ENCODE data around the gene CMYA5. TPM values are rescaled to one million over a fixed set of nuclear protein-coding genes. Genes with fewer than 3 reads are reported as not detected.

CMYA5 gene
- total RNA-seq, 2 donors from 2014 or later = 13.8 to 26.1 TPM

- no peak overlapping the region for H3K4me3 ChIP-seq
- 65% methylated on average over 3 of the region's 3 CpGs for WGBS
- H3K4me1 ChIP-seq (replicated peaks) = no peaks in the 10 kb centered on the region
- intact Hi-C loops (cut with DNase I) = no loop called here
- DNase-seq (ENCODE audit: low spot score) = no peak
- H3K27ac ChIP-seq = no peak overlapping the region
- TF ChIP-seq, protein P1, sequence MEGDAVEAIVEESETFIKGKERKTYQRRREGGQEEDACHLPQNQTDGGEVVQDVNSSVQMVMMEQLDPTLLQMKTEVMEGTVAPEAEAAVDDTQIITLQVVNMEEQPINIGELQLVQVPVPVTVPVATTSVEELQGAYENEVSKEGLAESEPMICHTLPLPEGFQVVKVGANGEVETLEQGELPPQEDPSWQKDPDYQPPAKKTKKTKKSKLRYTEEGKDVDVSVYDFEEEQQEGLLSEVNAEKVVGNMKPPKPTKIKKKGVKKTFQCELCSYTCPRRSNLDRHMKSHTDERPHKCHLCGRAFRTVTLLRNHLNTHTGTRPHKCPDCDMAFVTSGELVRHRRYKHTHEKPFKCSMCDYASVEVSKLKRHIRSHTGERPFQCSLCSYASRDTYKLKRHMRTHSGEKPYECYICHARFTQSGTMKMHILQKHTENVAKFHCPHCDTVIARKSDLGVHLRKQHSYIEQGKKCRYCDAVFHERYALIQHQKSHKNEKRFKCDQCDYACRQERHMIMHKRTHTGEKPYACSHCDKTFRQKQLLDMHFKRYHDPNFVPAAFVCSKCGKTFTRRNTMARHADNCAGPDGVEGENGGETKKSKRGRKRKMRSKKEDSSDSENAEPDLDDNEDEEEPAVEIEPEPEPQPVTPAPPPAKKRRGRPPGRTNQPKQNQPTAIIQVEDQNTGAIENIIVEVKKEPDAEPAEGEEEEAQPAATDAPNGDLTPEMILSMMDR (IDR thresholded peaks at IDR 0.05) = no peak
- TF ChIP-seq POLR2AphosphoS5 (IDR thresholded peaks at IDR 0.05) (no peak), POLR2A (IDR thresholded peaks at IDR 0.05) (no peak)
- no peaks in the 10 kb centered on the region for H3K36me3 ChIP-seq
- no peaks in the 10 kb centered on the region for H3K27me3 ChIP-seq (replicated peaks; ENCODE audit: insufficient read depth)
- no peaks in the 10 kb centered on the region for H3K9me3 ChIP-seq
Observed at GRCh38 chr5:79834098-79834753, 144.6 kb downstream of the CMYA5 start.

- H3K27me3 ChIP-seq (replicated peaks; ENCODE audit: insufficient read depth) = no peaks in the 10 kb centered on the region
- TF ChIP-seq POLR2A (IDR thresholded peaks at IDR 0.05) = no peak
- no peak for TF ChIP-seq POLR2AphosphoS5 (IDR thresholded peaks at IDR 0.05)
- TF ChIP-seq, protein P1 (IDR thresholded peaks at IDR 0.05) = no peak
- no peaks in the 10 kb centered on the region for H3K4me1 ChIP-seq (replicated peaks)
- intact Hi-C loops (cut with DNase I) = no loop called here
- DNase-seq (ENCODE audit: low spot score) = no peak
- no peak overlapping the region for H3K27ac ChIP-seq
- no peaks in the 10 kb centered on the region for H3K9me3 ChIP-seq
- 72% methylated on average over 12 of the region's 12 CpGs for WGBS
- no peak overlapping the region for H3K4me3 ChIP-seq
- H3K36me3 ChIP-seq = no peaks in the 10 kb centered on the region
Observed at GRCh38 chr5:79834754-79835714, 145.4 kb downstream of the CMYA5 start.

GRCh38 chr5:79837761-79838551, 148.3 kb downstream of the CMYA5 start:
- TF ChIP-seq POLR2A (IDR thresholded peaks at IDR 0.05) (no peak), POLR2AphosphoS5 (IDR thresholded peaks at IDR 0.05) (no peak)
- TF ChIP-seq, protein P1 (IDR thresholded peaks at IDR 0.05) = no peak
- WGBS = 66% methylated on average over 6 of the region's 6 CpGs
- intact Hi-C loops (cut with DNase I) = no loop called here
- Histone ChIP-seq H3K27me3 (replicated peaks; ENCODE audit: insufficient read depth) (no peaks in the 10 kb centered on the region), H3K4me1 (replicated peaks) (no peaks in the 10 kb centered on the region), H3K36me3 (no peaks in the 10 kb centered on the region), H3K4me3 (no peak overlapping the region), H3K27ac (no peak overlapping the region), H3K9me3 (no peaks in the 10 kb centered on the region)
- DNase-seq (ENCODE audit: low spot score) = no peak

GRCh38 chr5:79840084-79840990, 150.7 kb downstream of the CMYA5 start:
- H3K4me3 ChIP-seq = no peak overlapping the region
- no peak for DNase-seq (ENCODE audit: low spot score)
- TF ChIP-seq, protein P1 (IDR thresholded peaks at IDR 0.05) = no peak
- TF ChIP-seq POLR2AphosphoS5 (IDR thresholded peaks at IDR 0.05) (no peak), POLR2A (IDR thresholded peaks at IDR 0.05) (no peak)
- no peaks in the 10 kb centered on the region for H3K9me3 ChIP-seq
- WGBS = 35% methylated on average over 7 of the region's 7 CpGs
- intact Hi-C loops (cut with DNase I) = no loop called here
- H3K27me3 ChIP-seq (replicated peaks; ENCODE audit: insufficient read depth) = no peaks in the 10 kb centered on the region
- H3K36me3 ChIP-seq = no peaks in the 10 kb centered on the region
- no peaks in the 10 kb centered on the region for H3K4me1 ChIP-seq (replicated peaks)
- H3K27ac ChIP-seq = no peak overlapping the region

Measured in prostate gland (tissue), 2 donors.